ENCODE data around the gene ABR. TPM values are rescaled to one million over a fixed set of nuclear protein-coding genes. Genes with fewer than 3 reads are reported as not detected.

The ABR gene
- total RNA-seq, result 10 to 100 TPM; 31.6 to 35.1 TPM

DNA sequence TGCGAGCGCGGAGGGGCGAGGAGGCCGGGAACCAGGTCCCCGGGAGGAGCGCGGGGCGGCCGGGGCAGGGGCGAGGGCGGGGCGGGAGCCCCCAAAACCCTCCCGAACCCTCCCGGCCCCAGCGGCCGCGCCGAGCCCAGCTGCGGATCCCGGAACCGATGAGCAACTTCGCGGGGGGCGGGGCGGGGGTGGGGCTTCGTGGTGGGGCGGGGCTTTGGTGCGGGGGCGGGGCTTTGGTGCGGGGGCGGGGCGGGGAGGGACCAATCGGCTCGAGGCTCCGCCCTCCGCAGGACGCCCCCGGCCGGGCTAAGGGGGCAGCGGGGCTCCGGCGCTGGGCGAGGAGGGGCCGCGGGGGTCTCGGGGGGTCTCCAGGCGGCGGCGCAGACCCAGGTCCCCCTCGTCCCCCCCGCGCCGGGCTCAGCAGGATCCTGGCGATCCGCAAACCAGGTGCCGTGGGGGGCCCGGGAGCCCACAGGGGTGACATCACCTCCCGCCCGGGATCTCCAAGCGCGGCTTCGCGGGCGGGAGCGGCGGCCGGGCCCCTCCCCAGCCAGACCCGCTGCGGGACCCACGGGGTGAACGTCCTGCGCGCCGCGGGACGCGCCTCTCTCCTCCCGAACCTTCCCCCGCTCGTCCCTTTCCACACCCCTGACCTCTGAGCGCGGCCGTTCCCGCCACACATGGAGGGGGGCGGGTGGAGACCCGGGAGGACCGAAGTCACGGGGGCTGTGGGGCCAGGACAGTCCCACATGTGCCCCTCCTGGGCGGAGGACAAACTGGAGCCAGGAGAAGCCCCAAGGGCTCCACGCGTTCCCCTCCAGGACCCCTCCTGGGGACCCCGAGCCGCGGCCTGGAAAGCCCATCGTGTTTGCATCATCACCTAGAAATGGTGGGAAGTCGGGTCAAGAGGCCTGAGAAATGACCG lies at the start of gene ABR:
TSS of gene ABR (minus strand) at position 164 of the 925 bp plus-strand sequence. CDS start 254 bp downstream, outside the sequence.
- H3K4me3 Mint-ChIP-seq, result peak within 1 kb of the TSS; percentile 79
- H3K36me3 Mint-ChIP-seq, result no peaks in the 10 kb centered on the region
- H3K27me3 Mint-ChIP-seq, result peaks cover 7% of the 10 kb centered on the region
- H3K27ac Mint-ChIP-seq, result no peak within 1 kb of the TSS
- H3K4me1 Mint-ChIP-seq, result peaks cover 7% of the 10 kb centered on the region
- H3K9me3 Mint-ChIP-seq, result no peaks in the 10 kb centered on the region
- DNase-seq, result peak; percentile 59

DNA sequence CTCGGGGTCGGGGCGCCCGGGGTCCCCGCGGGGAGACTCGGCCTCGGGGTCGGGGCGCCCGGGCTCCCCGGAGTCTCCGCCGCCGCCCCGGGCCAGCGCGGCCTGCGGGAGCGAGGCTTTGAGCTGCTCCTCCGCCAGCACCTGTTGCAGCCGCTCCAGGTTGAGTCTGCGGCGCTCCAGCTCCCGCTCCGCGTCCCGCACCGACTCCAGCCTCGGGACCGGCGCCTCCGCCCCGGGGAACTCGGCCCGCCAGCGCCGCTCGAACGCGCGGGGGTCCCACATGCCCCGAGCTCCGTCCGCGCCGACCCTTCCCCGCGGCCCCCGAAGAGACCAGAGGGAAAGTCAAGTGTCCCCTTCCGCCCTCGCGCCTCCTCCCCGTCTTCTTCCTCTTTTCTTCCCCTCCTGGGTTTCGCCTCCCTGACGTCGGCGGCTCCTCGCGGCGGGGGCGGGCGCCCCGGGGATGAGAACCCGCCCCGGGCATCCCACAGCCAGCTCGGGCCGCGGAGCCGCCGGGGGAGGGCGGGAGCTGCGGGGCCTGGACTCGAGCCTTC lies 49.6 kb upstream of the ABR start:
- Mint-ChIP-seq H3K4me3 (peak overlapping the region; percentile 59), H3K4me1 (peaks cover 13% of the 10 kb centered on the region), H3K36me3 (no peaks in the 10 kb centered on the region), H3K27me3 (peaks cover 58% of the 10 kb centered on the region), H3K27ac (no peak overlapping the region), H3K9me3 (no peaks in the 10 kb centered on the region)
- DNase-seq, result peak; percentile 58

DNA sequence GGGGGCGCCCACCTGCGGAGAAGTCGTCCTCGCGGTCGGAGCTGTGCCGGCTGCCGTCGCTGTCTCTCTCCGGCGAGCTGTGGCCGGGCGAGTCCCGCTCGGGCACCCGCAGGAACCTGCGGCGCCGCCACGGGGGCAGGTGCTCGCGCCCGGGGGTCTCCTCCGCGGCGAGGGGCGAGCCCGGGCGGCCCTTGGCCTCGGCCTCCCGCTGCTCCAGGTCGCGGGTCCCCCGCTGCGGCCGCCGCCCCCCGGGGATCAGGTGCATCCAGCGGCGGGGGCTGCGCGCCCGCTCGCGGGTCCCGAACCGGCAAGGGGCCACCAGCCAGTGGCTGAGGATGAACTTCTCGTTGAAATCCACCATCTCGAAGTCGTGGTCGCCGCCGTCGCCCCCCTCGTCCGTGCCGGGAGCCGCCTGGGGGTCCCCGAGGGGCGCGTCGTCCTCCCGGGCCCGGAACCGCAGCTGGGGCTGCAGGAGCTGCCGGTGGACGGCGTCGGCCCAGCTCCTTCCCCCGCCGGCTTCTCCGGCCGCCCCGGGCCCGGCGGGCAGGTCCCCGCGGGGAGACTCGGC lies 49.1 kb upstream of the ABR start:
- Mint-ChIP-seq H3K9me3 (no peaks in the 10 kb centered on the region), H3K36me3 (no peaks in the 10 kb centered on the region), H3K4me3 (no peak overlapping the region), H3K4me1 (peaks cover 13% of the 10 kb centered on the region), H3K27me3 (peaks cover 57% of the 10 kb centered on the region), H3K27ac (no peak overlapping the region)
- no peak for DNase-seq

DNA sequence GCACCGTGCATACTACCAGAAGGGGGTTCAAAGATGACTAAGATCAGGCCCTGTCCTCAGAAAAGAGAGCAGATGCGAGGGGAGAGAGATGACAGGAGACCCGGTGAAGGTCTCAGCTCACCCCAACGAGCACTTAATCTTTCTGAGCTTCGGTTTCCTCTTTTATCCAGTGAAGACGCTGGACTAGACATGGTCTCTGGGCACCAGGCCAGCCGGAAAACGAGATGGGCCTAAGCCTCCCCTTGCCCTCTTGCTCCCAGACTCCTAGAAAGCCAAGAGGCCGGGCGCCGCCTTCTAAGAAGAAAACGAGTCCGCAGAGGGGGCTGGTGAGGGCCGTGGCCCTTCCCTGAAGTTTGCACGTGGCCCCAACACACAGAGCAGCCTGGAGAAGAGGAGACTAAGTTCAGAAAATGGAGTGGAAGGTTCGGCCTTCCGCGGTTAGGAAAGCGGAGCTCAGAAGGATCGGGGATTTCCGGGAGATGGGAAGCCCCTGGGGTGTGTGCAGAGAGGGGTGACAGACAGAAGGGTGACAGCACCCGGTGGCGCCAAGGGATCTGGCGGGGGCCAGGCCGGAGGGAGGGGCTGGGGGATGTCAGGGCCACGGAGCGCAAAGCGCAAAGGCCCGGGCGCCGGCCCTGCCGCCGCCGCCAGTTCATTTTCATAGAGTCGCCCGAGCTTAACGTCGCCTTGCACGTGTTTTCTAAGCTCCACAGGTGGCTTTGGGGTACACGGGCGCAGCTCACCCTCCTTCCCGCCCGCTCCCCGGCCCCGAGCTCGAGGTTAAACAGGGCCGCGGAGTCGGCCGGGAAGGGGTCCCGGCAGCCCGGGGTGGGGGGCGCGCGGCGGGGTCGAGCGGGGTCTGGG lies 48.4 kb upstream of the ABR start:
- H3K4me3 Mint-ChIP-seq, result peak overlapping the region; percentile 66
- H3K36me3 Mint-ChIP-seq, result no peaks in the 10 kb centered on the region
- no peak overlapping the region for H3K27ac Mint-ChIP-seq
- peak; percentile 14 for DNase-seq
- peaks cover 57% of the 10 kb centered on the region for H3K27me3 Mint-ChIP-seq
- peaks cover 13% of the 10 kb centered on the region for H3K4me1 Mint-ChIP-seq
- no peaks in the 10 kb centered on the region for H3K9me3 Mint-ChIP-seq

DNA sequence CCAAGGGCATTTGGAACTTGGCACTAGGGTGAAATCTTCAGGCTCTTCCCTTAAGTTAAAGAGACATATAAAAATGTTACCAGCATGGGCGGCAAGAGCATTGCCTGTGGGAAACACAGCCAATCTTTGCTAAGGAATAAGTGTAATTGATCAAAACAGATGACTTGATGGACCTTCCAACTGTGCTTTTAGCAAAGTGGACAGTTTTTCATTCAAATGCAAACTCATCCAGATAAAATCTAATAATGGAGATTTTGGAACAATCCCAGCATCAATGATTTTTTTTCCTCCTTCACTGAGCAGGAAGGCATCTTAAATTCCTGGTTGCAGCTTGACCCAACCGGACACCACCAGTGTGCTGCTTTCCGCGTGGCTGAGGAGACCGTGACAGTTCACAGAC lies 47.6 kb upstream of the ABR start:
- DNase-seq, result no peak
- Mint-ChIP-seq H3K4me3 (no peak overlapping the region), H3K4me1 (peaks cover 13% of the 10 kb centered on the region), H3K27ac (no peak overlapping the region), H3K36me3 (no peaks in the 10 kb centered on the region), H3K9me3 (no peaks in the 10 kb centered on the region), H3K27me3 (peaks cover 50% of the 10 kb centered on the region)

DNA sequence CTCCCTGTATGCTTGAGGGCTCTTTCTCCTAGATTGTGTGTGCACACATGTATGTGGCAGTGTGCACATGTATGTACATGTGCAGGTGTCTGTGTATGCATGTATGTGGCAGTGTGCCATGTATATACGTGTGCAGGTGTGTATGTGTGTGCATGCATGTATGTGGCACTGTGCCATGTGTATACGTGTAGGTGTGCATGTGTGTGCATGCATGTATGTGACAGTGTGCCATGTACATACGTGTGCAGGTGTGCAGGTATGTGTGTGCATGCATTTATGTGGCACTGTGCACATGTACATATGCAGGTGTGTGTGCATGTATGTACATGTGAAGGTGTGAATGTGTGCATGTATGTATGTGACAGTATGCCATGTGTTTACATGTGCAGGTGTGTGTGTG lies 46.5 kb upstream of the ABR start:
- H3K27me3 Mint-ChIP-seq, result peaks cover 39% of the 10 kb centered on the region
- H3K36me3 Mint-ChIP-seq, result no peaks in the 10 kb centered on the region
- peaks cover 8% of the 10 kb centered on the region for H3K4me1 Mint-ChIP-seq
- DNase-seq, result no peak
- no peak overlapping the region for H3K4me3 Mint-ChIP-seq
- no peaks in the 10 kb centered on the region for H3K9me3 Mint-ChIP-seq
- no peak overlapping the region for H3K27ac Mint-ChIP-seq

DNA sequence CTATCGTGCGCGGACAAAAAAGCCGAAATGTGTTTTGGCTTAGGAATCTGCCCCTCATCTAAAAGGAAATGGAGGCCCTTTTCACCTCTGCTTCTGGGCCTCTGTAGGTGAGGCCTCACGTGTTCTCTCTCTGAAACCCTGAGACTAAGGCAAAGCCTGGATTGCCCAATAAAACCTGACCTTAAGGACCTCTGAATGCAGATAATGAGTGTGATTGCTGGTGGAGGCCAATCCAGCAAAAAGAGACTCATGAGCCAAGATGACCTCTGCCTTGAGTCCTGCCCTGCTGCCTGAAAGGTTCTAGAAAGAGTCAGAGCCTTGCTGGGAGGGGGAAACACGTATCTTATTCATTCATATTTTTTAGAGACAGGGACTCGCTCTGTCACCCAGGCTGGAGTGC lies 44.5 kb upstream of the ABR start:
- Mint-ChIP-seq H3K36me3 (no peaks in the 10 kb centered on the region), H3K27me3 (peaks cover 24% of the 10 kb centered on the region), H3K9me3 (no peaks in the 10 kb centered on the region), H3K4me3 (no peak overlapping the region), H3K4me1 (peaks cover 4% of the 10 kb centered on the region), H3K27ac (no peak overlapping the region)
- DNase-seq, result no peak

DNA sequence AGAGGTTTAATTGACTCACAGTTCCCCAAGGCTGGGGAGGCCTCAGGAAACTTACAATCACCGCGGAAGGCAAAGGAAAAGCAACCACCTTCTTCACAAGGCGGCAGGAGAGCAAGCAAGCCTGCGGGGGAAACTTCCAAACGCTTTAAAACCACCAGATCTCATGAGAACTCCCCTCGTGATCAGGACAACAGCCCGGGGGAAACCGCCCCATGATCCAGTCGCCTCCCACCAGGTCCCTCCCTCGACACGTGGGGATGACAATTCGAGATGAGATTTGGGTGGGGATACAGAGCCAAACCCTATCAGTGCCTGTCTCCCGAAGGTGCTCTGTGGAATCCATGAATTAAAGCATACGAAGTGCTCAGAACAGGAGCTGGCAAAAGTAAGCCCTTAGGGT lies 43.9 kb upstream of the ABR start:
- Mint-ChIP-seq H3K9me3 (no peaks in the 10 kb centered on the region), H3K27ac (no peak overlapping the region), H3K4me3 (no peak overlapping the region), H3K4me1 (peaks cover 4% of the 10 kb centered on the region), H3K27me3 (peaks cover 27% of the 10 kb centered on the region), H3K36me3 (no peaks in the 10 kb centered on the region)
- DNase-seq, result no peak

DNA sequence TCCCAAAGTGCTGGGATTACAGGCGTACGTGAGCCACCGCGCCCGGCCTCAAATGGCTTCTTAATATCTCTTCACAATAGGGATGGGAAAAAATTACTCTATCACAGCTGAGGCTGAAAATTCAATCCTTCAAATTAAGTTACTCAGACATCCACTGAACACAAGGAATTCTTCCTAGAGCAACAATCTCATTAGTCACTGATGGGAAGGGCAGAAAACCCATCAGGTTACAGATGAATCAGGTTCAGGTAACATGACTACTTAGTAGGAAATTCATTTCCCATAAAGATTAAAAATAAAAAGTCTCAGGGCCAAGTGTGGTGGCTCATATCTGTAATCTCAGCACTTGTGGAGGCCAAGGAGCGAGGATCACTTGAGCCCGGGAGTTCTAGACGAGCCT lies 42.5 kb upstream of the ABR start:
- no peaks in the 10 kb centered on the region for H3K36me3 Mint-ChIP-seq
- DNase-seq, result no peak
- H3K27ac Mint-ChIP-seq, result no peak overlapping the region
- H3K4me1 Mint-ChIP-seq, result no peaks in the 10 kb centered on the region
- peaks cover 19% of the 10 kb centered on the region for H3K27me3 Mint-ChIP-seq
- H3K9me3 Mint-ChIP-seq, result no peaks in the 10 kb centered on the region
- no peak overlapping the region for H3K4me3 Mint-ChIP-seq

DNA sequence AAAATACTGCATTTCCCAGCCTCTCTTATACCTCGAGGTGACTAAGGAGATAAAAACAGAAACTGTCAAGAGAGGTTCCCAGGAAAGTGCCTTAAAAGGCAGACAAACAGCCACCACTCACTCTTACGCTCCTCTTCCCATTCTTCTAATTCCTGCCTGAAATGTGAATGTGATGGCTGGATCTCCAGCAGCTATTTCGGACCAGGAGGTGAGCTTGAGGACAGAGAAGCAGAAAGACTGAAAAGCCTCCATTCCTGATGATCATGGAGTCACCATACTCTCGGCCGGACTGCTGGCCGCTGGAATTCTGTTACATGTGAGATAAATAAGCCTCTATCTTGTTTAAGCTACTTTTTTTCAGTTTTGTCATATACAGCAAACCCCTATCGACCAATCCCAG lies 41.4 kb upstream of the ABR start:
- Mint-ChIP-seq H3K4me1 (no peaks in the 10 kb centered on the region), H3K27me3 (peaks cover 12% of the 10 kb centered on the region), H3K9me3 (no peaks in the 10 kb centered on the region), H3K4me3 (no peak overlapping the region), H3K36me3 (no peaks in the 10 kb centered on the region), H3K27ac (no peak overlapping the region)
- no peak for DNase-seq

DNA sequence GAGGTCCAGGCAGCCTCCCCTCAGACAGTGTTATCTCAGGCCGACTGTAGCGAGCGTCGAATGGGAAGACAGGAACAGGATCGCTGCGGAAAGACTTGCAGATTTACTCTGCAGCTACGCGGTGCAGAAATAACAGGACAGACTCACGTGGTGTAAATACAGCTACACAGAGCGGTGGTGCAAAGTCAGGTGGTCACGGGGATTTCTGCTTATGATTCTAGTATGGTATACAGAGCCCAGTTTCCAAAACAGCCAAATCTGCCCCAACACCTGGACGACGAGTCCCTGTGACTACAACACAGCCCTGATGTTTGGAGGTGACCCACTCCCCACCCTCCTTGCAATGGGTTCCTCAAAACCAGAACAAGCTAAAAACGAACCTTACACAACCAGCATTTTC lies 40.6 kb upstream of the ABR start:
- Mint-ChIP-seq H3K4me3 (no peak overlapping the region), H3K4me1 (no peaks in the 10 kb centered on the region), H3K36me3 (no peaks in the 10 kb centered on the region), H3K9me3 (no peaks in the 10 kb centered on the region), H3K27me3 (peaks cover 7% of the 10 kb centered on the region), H3K27ac (no peak overlapping the region)
- DNase-seq, result no peak

DNA sequence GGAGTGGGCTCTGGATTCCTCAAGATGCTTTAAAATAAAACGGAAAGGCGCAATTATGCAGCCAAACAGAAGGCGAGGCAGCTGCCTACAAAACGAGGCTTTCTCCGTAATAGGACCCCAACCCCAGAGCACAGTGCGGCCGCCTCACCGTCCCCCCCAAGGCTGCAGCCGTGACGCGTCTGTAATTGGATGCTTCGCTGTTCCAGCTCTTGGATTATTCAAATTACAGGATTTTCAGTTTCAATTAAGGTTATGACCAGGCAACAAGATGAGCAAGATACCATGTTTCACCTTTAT lies 37.3 kb upstream of the ABR start:
- Mint-ChIP-seq H3K27me3 (peaks cover 7% of the 10 kb centered on the region), H3K9me3 (no peaks in the 10 kb centered on the region), H3K36me3 (no peaks in the 10 kb centered on the region), H3K4me3 (no peak overlapping the region), H3K4me1 (no peaks in the 10 kb centered on the region), H3K27ac (no peak overlapping the region)
- DNase-seq, result no peak

DNA sequence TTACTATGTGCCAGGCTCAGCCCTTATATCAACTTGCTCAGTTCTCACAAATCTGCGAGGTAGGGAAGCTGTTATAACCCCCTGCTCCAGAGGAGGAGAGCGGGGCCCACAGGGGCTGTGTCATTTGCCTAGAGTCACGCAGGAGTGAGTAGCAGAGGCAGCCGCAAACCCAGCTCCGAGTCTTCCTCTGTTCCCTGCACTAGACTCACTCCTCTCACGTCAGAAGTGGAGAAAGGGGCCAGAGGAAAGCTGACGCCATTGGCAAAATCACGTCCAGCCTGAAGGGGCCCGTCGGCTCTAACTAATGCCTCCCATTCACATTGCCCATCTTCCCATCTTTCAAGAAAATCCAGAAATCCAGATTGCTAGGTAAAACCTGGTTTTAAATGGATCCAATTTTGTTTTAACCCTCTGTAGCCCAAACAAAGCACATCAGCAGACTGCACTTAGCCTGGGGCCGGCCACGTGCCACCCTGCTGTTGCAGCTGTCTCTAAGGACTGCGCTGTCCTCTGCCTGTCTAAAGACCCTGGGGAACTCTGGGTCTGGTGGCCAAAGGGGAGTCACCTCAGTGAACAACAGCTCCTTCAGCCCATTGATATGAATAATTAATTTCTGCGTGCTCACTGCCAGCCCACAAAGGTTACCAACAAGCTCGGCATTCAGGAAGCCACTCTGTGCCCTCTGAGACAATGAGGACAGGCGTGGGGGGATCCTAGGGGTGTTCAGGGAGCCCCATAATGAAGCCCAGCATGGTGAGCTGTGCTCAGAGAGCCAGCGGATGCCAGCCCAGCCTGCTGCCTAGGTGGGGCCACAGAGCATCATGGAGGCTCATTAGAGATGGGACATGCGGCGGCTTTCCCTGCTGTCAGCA lies 36.7 kb upstream of the ABR start:
- Mint-ChIP-seq H3K4me1 (no peaks in the 10 kb centered on the region), H3K27me3 (peaks cover 7% of the 10 kb centered on the region), H3K9me3 (no peaks in the 10 kb centered on the region), H3K4me3 (no peak overlapping the region), H3K36me3 (no peaks in the 10 kb centered on the region), H3K27ac (no peak overlapping the region)
- no peak for DNase-seq

DNA sequence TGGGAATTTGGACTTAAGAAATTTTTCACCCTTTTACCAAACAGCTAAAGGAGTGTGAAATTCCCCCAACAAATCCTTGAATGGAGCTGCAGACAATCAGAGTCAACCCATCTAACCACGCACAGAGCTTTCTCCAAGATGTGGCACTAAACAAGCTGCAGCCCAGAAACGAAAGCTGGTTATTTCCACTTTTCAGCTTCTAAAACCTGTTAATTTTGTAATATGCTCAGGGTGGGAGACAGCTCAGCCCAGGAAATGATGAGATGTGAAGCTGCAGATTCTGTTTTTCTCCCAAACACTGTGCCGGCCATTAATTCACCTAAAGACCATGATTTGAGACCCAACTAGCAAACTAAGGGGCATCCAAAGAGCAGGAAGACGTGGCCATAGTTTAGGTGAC lies 33.2 kb upstream of the ABR start:
- Mint-ChIP-seq H3K27ac (no peak overlapping the region), H3K4me1 (no peaks in the 10 kb centered on the region), H3K9me3 (no peaks in the 10 kb centered on the region), H3K36me3 (no peaks in the 10 kb centered on the region), H3K27me3 (no peaks in the 10 kb centered on the region), H3K4me3 (no peak overlapping the region)
- no peak for DNase-seq
